ENCODE results near the gene TRAPPC3. TPM values are rescaled to one million over a fixed set of nuclear protein-coding genes. Genes with fewer than 3 reads are reported as not detected.
A peak's percentile ranks its signal among the peaks of the same experiment; 100 is the strongest.

Gene TRAPPC3
- total RNA-seq, 1 donor from 2014 or later: 69.7 TPM

GRCh38 chr1:36175137-36176095, 26.1 kb upstream of the TRAPPC3 start:
- DNase-seq (ENCODE audit: low spot score): no peak
- Mint-ChIP-seq H3K4me3 (ENCODE audit: unreplicated experiment) (no peak overlapping the region), H3K27me3 (ENCODE audit: low read depth) (no peaks in the 10 kb centered on the region), H3K4me1 (ENCODE audit: low read depth) (peaks cover 22% of the 10 kb centered on the region), H3K9me3 (ENCODE audit: low read depth) (no peaks in the 10 kb centered on the region), H3K36me3 (ENCODE audit: low read depth) (peaks cover 33% of the 10 kb centered on the region), H3K27ac (ENCODE audit: unreplicated experiment) (peak overlapping the region; percentile 79)
- TF ChIP-seq CTCF (IDR thresholded peaks at IDR 0.05): no peak

- no peak for DNase-seq (ENCODE audit: low spot score)
- H3K4me3 Mint-ChIP-seq (ENCODE audit: unreplicated experiment): no peak overlapping the region
- H3K4me1 Mint-ChIP-seq (ENCODE audit: low read depth): peaks cover 26% of the 10 kb centered on the region
- peaks cover 26% of the 10 kb centered on the region for H3K36me3 Mint-ChIP-seq (ENCODE audit: low read depth)
- H3K27me3 Mint-ChIP-seq (ENCODE audit: low read depth): no peaks in the 10 kb centered on the region
- no peaks in the 10 kb centered on the region for H3K9me3 Mint-ChIP-seq (ENCODE audit: low read depth)
- H3K27ac Mint-ChIP-seq (ENCODE audit: unreplicated experiment): peak overlapping the region; percentile 79
- no peak for TF ChIP-seq CTCF (IDR thresholded peaks at IDR 0.05)
These were observed 25.4 kb upstream of the TRAPPC3 start for GRCh38 chr1:36174713-36175112.

DNA sequence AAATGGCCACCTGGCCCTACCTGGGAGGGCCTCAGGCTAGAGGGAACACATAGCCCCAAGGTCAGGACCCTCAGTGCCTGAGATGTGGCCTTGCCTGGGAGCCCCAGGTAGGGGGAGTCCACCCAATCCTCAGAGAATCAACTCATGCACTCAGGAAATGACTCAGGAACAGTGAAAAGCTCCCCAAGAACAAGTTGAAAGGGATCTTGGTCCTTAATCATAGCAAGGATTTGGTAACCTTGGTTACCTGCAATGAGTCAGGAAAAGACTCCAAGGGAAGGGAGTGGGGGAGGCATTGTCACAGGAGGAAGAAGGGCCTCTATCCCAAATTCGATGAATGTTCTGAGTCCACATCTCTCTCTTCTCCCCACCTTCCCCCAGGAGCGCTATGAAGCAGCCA, 23.7 kb upstream of the TRAPPC3 start:
- H3K27ac Mint-ChIP-seq (ENCODE audit: unreplicated experiment): peak overlapping the region; percentile 51
- H3K9me3 Mint-ChIP-seq (ENCODE audit: low read depth): no peaks in the 10 kb centered on the region
- H3K27me3 Mint-ChIP-seq (ENCODE audit: low read depth): no peaks in the 10 kb centered on the region
- no peak for DNase-seq (ENCODE audit: low spot score)
- H3K36me3 Mint-ChIP-seq (ENCODE audit: low read depth): peaks cover 25% of the 10 kb centered on the region
- no peak overlapping the region for H3K4me3 Mint-ChIP-seq (ENCODE audit: unreplicated experiment)
- no peak for TF ChIP-seq CTCF (IDR thresholded peaks at IDR 0.05)
- peaks cover 31% of the 10 kb centered on the region for H3K4me1 Mint-ChIP-seq (ENCODE audit: low read depth)

DNA sequence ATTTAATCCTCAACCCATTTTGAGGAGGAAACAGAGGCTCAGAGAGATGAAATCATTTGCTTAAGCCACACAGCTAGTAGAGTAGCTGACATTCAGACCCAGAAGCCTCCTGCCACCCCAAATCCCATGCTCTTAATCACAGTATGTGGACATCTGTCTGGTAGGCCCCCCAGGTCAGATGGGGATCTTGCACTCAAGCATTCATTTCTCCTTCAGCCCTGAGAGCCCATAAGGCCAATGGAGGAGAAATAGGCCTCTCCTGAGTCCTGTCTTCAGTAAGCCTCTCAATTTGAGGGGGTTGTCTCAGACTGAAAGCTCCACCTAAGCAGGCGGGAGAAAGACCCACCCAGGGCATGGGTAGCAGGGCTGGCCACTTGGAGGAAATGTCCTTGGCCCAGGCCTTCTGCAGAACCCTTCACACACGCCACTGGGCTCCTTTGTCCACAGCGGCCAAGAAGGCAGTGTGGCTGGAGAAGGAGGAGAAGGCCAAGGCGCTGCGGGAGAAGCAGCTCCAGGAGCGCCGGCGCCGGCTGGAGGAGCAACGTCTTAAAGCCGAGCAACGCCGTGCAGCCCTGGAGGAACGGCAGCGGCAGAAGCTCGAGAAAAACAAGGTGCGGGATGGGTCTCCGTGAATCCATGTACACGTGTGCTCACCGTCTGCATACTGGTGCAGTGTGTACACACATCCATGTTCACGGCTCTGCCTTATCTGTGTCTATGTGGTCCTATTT, 22.9 kb upstream of the TRAPPC3 start:
- H3K9me3 Mint-ChIP-seq (ENCODE audit: low read depth): no peaks in the 10 kb centered on the region
- H3K4me3 Mint-ChIP-seq (ENCODE audit: unreplicated experiment): no peak overlapping the region
- H3K27me3 Mint-ChIP-seq (ENCODE audit: low read depth): no peaks in the 10 kb centered on the region
- DNase-seq (ENCODE audit: low spot score): no peak
- H3K36me3 Mint-ChIP-seq (ENCODE audit: low read depth): peaks cover 23% of the 10 kb centered on the region
- no peak for TF ChIP-seq CTCF (IDR thresholded peaks at IDR 0.05)
- H3K27ac Mint-ChIP-seq (ENCODE audit: unreplicated experiment): no peak overlapping the region
- H3K4me1 Mint-ChIP-seq (ENCODE audit: low read depth): peaks cover 32% of the 10 kb centered on the region

DNA sequence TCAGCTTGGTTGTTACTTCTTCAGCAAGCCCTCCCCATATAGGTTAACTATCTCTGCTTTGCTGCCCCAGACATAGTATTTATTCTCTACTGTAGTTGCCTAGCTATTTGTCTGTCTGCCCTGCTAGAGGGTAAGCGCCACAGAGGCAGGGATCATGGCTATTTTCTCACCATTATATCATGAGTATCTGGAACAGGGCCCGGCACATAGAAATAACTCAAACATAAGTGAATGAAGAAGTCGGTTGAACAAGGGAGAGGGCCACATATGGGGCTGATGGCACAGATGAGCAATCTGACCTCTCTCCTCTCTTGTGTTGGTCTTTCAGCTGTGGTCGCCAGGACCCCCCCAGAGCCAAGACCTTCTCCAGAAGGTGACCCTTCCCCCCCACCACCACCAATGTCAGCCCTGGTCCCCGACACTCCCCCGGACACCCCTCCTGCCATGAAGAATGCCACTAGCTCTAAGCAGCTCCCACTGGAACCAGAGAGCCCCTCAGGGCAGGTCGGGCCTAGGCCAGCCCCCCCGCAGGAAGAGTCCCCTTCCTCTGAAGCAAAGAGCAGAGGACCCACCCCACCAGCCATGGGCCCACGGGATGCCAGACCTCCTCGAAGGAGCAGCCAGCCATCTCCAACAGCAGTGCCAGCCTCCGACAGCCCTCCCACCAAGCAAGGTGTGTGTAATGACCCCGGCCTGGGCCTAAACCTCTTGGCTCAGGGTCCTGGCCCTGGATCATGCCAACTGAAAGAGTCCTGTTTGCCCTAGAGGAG, 21.5 kb upstream of the TRAPPC3 start:
- no peak for TF ChIP-seq CTCF (IDR thresholded peaks at IDR 0.05)
- H3K27ac Mint-ChIP-seq (ENCODE audit: unreplicated experiment): peak overlapping the region; percentile 51
- no peaks in the 10 kb centered on the region for H3K9me3 Mint-ChIP-seq (ENCODE audit: low read depth)

More for the DNA sequence above, 21.5 kb upstream of the TRAPPC3 start:
- Mint-ChIP-seq H3K27me3 (ENCODE audit: low read depth) (no peaks in the 10 kb centered on the region), H3K4me1 (ENCODE audit: low read depth) (peaks cover 38% of the 10 kb centered on the region), H3K36me3 (ENCODE audit: low read depth) (peaks cover 28% of the 10 kb centered on the region), H3K4me3 (ENCODE audit: unreplicated experiment) (no peak overlapping the region)
- DNase-seq (ENCODE audit: low spot score): no peak

All from chondrocyte (in vitro differentiated cells).